ENCODE measurements around the gene TTI1.

DNA sequence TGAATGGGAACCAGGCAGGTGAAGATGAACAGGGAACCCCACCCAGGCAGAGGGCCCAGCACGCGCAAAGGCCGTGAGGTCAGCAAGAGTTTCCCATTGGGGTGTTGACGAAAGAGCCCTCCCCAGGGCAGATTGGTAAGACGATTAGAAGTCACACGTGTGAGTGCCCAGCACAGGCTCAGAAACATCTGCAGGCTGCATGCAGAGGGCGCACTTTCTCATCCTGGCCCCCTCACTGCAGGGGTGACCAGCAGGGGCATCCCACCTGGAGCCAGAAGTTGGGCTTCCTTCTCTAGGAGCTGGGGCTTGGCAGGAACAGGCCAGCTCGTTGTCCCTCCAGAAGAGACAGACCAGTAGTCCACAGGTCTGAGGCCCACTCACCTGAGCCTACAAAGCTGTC lies 91.9 kb downstream of the TTI1 start:
- TF ChIP-seq, protein P1, sequence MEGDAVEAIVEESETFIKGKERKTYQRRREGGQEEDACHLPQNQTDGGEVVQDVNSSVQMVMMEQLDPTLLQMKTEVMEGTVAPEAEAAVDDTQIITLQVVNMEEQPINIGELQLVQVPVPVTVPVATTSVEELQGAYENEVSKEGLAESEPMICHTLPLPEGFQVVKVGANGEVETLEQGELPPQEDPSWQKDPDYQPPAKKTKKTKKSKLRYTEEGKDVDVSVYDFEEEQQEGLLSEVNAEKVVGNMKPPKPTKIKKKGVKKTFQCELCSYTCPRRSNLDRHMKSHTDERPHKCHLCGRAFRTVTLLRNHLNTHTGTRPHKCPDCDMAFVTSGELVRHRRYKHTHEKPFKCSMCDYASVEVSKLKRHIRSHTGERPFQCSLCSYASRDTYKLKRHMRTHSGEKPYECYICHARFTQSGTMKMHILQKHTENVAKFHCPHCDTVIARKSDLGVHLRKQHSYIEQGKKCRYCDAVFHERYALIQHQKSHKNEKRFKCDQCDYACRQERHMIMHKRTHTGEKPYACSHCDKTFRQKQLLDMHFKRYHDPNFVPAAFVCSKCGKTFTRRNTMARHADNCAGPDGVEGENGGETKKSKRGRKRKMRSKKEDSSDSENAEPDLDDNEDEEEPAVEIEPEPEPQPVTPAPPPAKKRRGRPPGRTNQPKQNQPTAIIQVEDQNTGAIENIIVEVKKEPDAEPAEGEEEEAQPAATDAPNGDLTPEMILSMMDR (IDR thresholded peaks at IDR 0.05), result peak; percentile 22; the same call in 1 of the 2 replicates
- TF ChIP-seq RFX5 (IDR thresholded peaks at IDR 0.05; ENCODE audit: low read length) (no peak), FOXJ3 (CRISPR knock-in tag; IDR thresholded peaks at IDR 0.05) (no peak), JUND (IDR thresholded peaks at IDR 0.05) (no peak), SIN3A (IDR thresholded peaks at IDR 0.05; ENCODE audit: borderline replicate concordance, low read depth, low read length) (no peak), POLR2AphosphoS5 (IDR thresholded peaks at IDR 0.05; ENCODE audit: low read depth, low read length) (no peak), YY1 (IDR thresholded peaks at IDR 0.05; ENCODE audit: low read depth) (no peak), GABPA (IDR thresholded peaks at IDR 0.05; ENCODE audit: low read depth) (no peak), MEF2A (IDR thresholded peaks at IDR 0.05; ENCODE audit: borderline replicate concordance, low read depth) (no peak)
- TF ChIP-seq, protein P2, sequence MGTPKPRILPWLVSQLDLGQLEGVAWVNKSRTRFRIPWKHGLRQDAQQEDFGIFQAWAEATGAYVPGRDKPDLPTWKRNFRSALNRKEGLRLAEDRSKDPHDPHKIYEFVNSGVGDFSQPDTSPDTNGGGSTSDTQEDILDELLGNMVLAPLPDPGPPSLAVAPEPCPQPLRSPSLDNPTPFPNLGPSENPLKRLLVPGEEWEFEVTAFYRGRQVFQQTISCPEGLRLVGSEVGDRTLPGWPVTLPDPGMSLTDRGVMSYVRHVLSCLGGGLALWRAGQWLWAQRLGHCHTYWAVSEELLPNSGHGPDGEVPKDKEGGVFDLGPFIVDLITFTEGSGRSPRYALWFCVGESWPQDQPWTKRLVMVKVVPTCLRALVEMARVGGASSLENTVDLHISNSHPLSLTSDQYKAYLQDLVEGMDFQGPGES (IDR thresholded peaks at IDR 0.05; ENCODE audit: low read depth, low read length), result no peak
- TF ChIP-seq, protein P3, sequence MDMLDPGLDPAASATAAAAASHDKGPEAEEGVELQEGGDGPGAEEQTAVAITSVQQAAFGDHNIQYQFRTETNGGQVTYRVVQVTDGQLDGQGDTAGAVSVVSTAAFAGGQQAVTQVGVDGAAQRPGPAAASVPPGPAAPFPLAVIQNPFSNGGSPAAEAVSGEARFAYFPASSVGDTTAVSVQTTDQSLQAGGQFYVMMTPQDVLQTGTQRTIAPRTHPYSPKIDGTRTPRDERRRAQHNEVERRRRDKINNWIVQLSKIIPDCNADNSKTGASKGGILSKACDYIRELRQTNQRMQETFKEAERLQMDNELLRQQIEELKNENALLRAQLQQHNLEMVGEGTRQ (IDR thresholded peaks at IDR 0.05; ENCODE audit: borderline replicate concordance, low read depth, low read length), result no peak
